Activated T-cell treated with anti-CD3 and anti-CD28 coated beads for 48 hours (primary cell): ENCODE results near the gene WDR7.

Experiments
- DNase-seq: peaks from one replicate; pipeline ENCODE4 v3.0.0-alpha.2; 2020; ENCODE audit warnings: low read depth

The WDR7 gene

GRCh38 chr18:56804395-56804794 lies 153.2 kb downstream of the WDR7 start:
- DNase-seq = no peak

GRCh38 chr18:56807901-56808300 lies 156.7 kb downstream of the WDR7 start:
- DNase-seq = no peak

- no peak for DNase-seq
These were observed 161.5 kb downstream of the WDR7 start for GRCh38 chr18:56812674-56813073.

- DNase-seq = no peak
These were observed 164.8 kb downstream of the WDR7 start for GRCh38 chr18:56815926-56816325.

GRCh38 chr18:56823986-56824565 lies 172.9 kb downstream of the WDR7 start:
- no peak for DNase-seq

GRCh38 chr18:56825321-56825720 lies 174.2 kb downstream of the WDR7 start:
- no peak for DNase-seq

- DNase-seq = no peak
These were observed 174.7 kb downstream of the WDR7 start for GRCh38 chr18:56825878-56826277.

GRCh38 chr18:56831988-56832387 lies 180.8 kb downstream of the WDR7 start:
- no peak for DNase-seq

- DNase-seq = no peak
These were observed 184.2 kb downstream of the WDR7 start for GRCh38 chr18:56835331-56835730.

GRCh38 chr18:56836173-56836572 lies 185.0 kb downstream of the WDR7 start:
- no peak for DNase-seq

GRCh38 chr18:56841836-56842235 lies 190.7 kb downstream of the WDR7 start:
- DNase-seq = no peak

- no peak for DNase-seq
These were observed 192.1 kb downstream of the WDR7 start for GRCh38 chr18:56843241-56843640.

- no peak for DNase-seq
These were observed 193.4 kb downstream of the WDR7 start for GRCh38 chr18:56844556-56844955.

GRCh38 chr18:56851774-56852173 lies 200.6 kb downstream of the WDR7 start:
- DNase-seq = no peak

GRCh38 chr18:56853961-56854360 lies 202.8 kb downstream of the WDR7 start:
- DNase-seq = no peak

- DNase-seq = no peak
These were observed 210.1 kb downstream of the WDR7 start for GRCh38 chr18:56861244-56861643.

- DNase-seq = no peak
These were observed 218.1 kb downstream of the WDR7 start for GRCh38 chr18:56869189-56869777.

- no peak for DNase-seq
These were observed 219.8 kb downstream of the WDR7 start for GRCh38 chr18:56870982-56871381.

- no peak for DNase-seq
These were observed 221.0 kb downstream of the WDR7 start for GRCh38 chr18:56872140-56872539.

GRCh38 chr18:56873441-56874140 lies 222.4 kb downstream of the WDR7 start:
- DNase-seq = no peak

GRCh38 chr18:56878711-56879110 lies 227.6 kb downstream of the WDR7 start:
- DNase-seq = no peak

- no peak for DNase-seq
These were observed 233.4 kb downstream of the WDR7 start for GRCh38 chr18:56884511-56884910.

GRCh38 chr18:56888978-56889377 lies 237.8 kb downstream of the WDR7 start:
- DNase-seq = no peak

GRCh38 chr18:56889621-56890020 lies 238.5 kb downstream of the WDR7 start:
- no peak for DNase-seq
